Testis (tissue), 3 donors: Measurements from ENCODE around the gene ZACN. TPM values are rescaled to one million over a fixed set of nuclear protein-coding genes. Genes with fewer than 3 reads are reported as not detected.

Experiments used
- DNase-seq: peaks from one replicate; pipeline ENCODE4 v3.0.0-alpha.2; 2019
- H3K27ac ChIP-seq, 2 donors: fragments of 200-600 bp; sonication (generic); one replicate each; pipeline ENCODE4 v1.5.1; 2019
- H3K27me3 ChIP-seq: fragments of 200-600 bp; sonication (generic); one replicate; pipeline ENCODE4 v1.5.1; 2019
- H3K36me3 ChIP-seq: fragments of 200-600 bp; sonication (generic); one replicate; pipeline ENCODE4 v1.5.1; 2017; ENCODE audit warnings: low read depth; ENCODE audit errors: missing control alignments
- H3K4me1 ChIP-seq: fragments of 200-600 bp; sonication (generic); one replicate; pipeline ENCODE4 v1.5.1; 2019
- H3K4me3 ChIP-seq, 2 donors: fragments of 200-600 bp; sonication (generic); one replicate each; pipeline ENCODE4 v1.5.1; 2017 to 2019
- H3K9me3 ChIP-seq: fragments of 200-600 bp; sonication (generic); one replicate; pipeline ENCODE4 v1.5.1; 2017
- CTCF ChIP-seq, 3 experiments: fragments of 450-650 bp in 2 of 3; fragments of 200-600 bp in 1 of 3; sonication (generic) in 1 of 3; IDR thresholded peaks; one replicate each; pipeline ENCODE4 v1.5.1; 2016 to 2019; ENCODE audit warnings: antibody characterized with exemption in 3 of 3, mild to moderate bottlenecking in 2 of 3, moderate library complexity in 1 of 3
- POLR2A ChIP-seq: fragments of 450-650 bp; IDR thresholded peaks from one replicate; pipeline ENCODE4 v1.6.1; 2017; ENCODE audit warnings: antibody characterized with exemption, mild to moderate bottlenecking, moderate library complexity
- WGBS, 2 donors: methylation state at CpG; one replicate each; pipeline ENCODE4 v1.1.5; 2018; 5-methylcytosine and 5-hydroxymethylcytosine counted together
- intact Hi-C: fragments of 100-400 bp; cut with DNase I; formaldehyde crosslinking; loops from one replicate; pipeline ENCODE4 v1.15.1; 2023; ENCODE audit warnings: low total_unique reads
- polyA plus RNA-seq: library from polyadenylated mRNA; stranded (reverse); fragments of 350-450 nt; fragmentation: Illumina TruSeq; extraction: RNeasy Lipid Tissue Mini Kit (QIAGEN cat#74804); gene quantifications from one replicate; pipeline ENCODE4 v1.2.3, GENCODE V29; 2014; ENCODE audit warnings: low read depth, low replicate concordance; ENCODE audit not compliant: insufficient read depth
- total RNA-seq, 2 donors: library from RNA; depleted of rRNA; stranded (reverse); fragments of >200 nt; gene quantifications; one replicate each; pipeline ENCODE4 v1.2.3, GENCODE V29; 2016

Gene ZACN
- total and polyA plus RNA-seq, 3 donors from 2014 or later: 0.13 to 0.31 TPM; not detected in 1

- intact Hi-C loops: no loop called here
- whole genome bisulfite sequencing, 2 donors: 80 to 81% methylated on average over 20 of the region's 20 CpGs
- Histone ChIP-seq H3K9me3 (no peaks in the 10 kb centered on the region), H3K27me3 (no peaks in the 10 kb centered on the region), H3K36me3 (no peaks in the 10 kb centered on the region), H3K4me3 (no peak overlapping the region), H3K4me1 (peaks cover 13% of the 10 kb centered on the region), H3K27ac (no peak overlapping the region)
- DNase-seq: no peak
- TF ChIP-seq CTCF (IDR thresholded peaks at IDR 0.05) (no peak), POLR2A (no peak)
These were observed 3.6 kb downstream of the ZACN start for GRCh38 chr17:76082326-76083251.

- Histone ChIP-seq H3K36me3 (no peaks in the 10 kb centered on the region), H3K4me3 (no peak overlapping the region), H3K4me1 (peaks cover 13% of the 10 kb centered on the region), H3K27ac (no peak overlapping the region), H3K27me3 (no peaks in the 10 kb centered on the region), H3K9me3 (no peaks in the 10 kb centered on the region)
- WGBS, 2 donors: 82 to 93% methylated on average over 8 to 12 of the region's 15 CpGs
- TF ChIP-seq CTCF (IDR thresholded peaks at IDR 0.05) (no peak), POLR2A (no peak)
- DNase-seq: no peak
- intact Hi-C loops: no loop called here
These were observed 4.7 kb downstream of the ZACN start for GRCh38 chr17:76083536-76084182.

GRCh38 chr17:76085066-76085730 is 6.2 kb downstream of the ZACN start:
- Histone ChIP-seq H3K4me1 (peaks cover 4% of the 10 kb centered on the region), H3K36me3 (no peaks in the 10 kb centered on the region), H3K9me3 (no peaks in the 10 kb centered on the region), H3K27me3 (no peaks in the 10 kb centered on the region), H3K4me3 (no peak overlapping the region), H3K27ac (no peak overlapping the region)
- no peak for DNase-seq
- WGBS, 2 donors: 83 to 87% methylated on average over 1 to 17 of the region's 17 CpGs
- intact Hi-C loops: no loop called here
- TF ChIP-seq POLR2A: no peak
- TF ChIP-seq CTCF (IDR thresholded peaks at IDR 0.05): no peak

GRCh38 chr17:76085731-76086366 is 6.9 kb downstream of the ZACN start:
- no peak for TF ChIP-seq POLR2A
- TF ChIP-seq CTCF (IDR thresholded peaks at IDR 0.05): no peak
- no peak for DNase-seq
- Histone ChIP-seq H3K9me3 (no peaks in the 10 kb centered on the region), H3K36me3 (no peaks in the 10 kb centered on the region), H3K4me1 (no peaks in the 10 kb centered on the region), H3K27me3 (no peaks in the 10 kb centered on the region), H3K4me3 (no peak overlapping the region), H3K27ac (no peak overlapping the region)
- WGBS, 2 donors: 86 to 91% methylated on average over 12 to 13 of the region's 13 CpGs
- intact Hi-C loops: no loop called here
